GM19438 (cell line): ENCODE results near the gene MRPS30.
"Not testable (repeated sequence)": the region's sequence is repeated elsewhere in the genome, so short reads cannot be mapped to it uniquely, and the experiment has no call there.

ENCODE experiments used
- ATAC-seq: cut with Tn5 transposase; IDR thresholded peaks from one replicate; pipeline ENCODE4 v1.9.1; 2021; ENCODE audit warnings: low read depth; ENCODE audit not compliant: unreplicated experiment

The MRPS30 gene

GRCh38 chr5:44814761-44815160 lies 6.0 kb downstream of the MRPS30 start:
- no peak for ATAC-seq

- no peak for ATAC-seq
Measured at GRCh38 chr5:44821164-44821563, 12.4 kb downstream of the MRPS30 start.

GRCh38 chr5:44824662-44825061 lies 15.9 kb downstream of the MRPS30 start:
- ATAC-seq: not testable (repeated sequence)

- ATAC-seq: no peak
Measured at GRCh38 chr5:44827681-44828080, 18.9 kb downstream of the MRPS30 start.

GRCh38 chr5:44828719-44829118 lies 20.0 kb downstream of the MRPS30 start:
- no peak for ATAC-seq

- ATAC-seq: no peak
Measured at GRCh38 chr5:44830951-44831350, 22.2 kb downstream of the MRPS30 start.

GRCh38 chr5:44833249-44833648 lies 24.5 kb downstream of the MRPS30 start:
- no peak for ATAC-seq

- ATAC-seq: no peak
Measured at GRCh38 chr5:44835693-44836092, 26.9 kb downstream of the MRPS30 start.

GRCh38 chr5:44839018-44839681 lies 30.4 kb downstream of the MRPS30 start:
- ATAC-seq: no peak

- no peak for ATAC-seq
Measured at GRCh38 chr5:44842496-44843282, 33.9 kb downstream of the MRPS30 start.

GRCh38 chr5:44844744-44845143 lies 36.0 kb downstream of the MRPS30 start:
- no peak for ATAC-seq

- no peak for ATAC-seq
Measured at GRCh38 chr5:44845777-44846176, 37.0 kb downstream of the MRPS30 start.

- ATAC-seq: no peak
Measured at GRCh38 chr5:44847206-44847852, 38.6 kb downstream of the MRPS30 start.

- ATAC-seq: no peak
Measured at GRCh38 chr5:44860267-44860666, 51.5 kb downstream of the MRPS30 start.

- peak; percentile 70 for ATAC-seq
Measured at GRCh38 chr5:44862808-44863207, 54.1 kb downstream of the MRPS30 start.
